Transverse colon (tissue), 4 donors: ENCODE data around the gene GADD45A. TPM values are rescaled to one million over a fixed set of nuclear protein-coding genes. Genes with fewer than 3 reads are reported as not detected.

ENCODE experiments used
- DNase-seq: peaks from one replicate; pipeline ENCODE4 v3.0.0-alpha.2; 2019
- H3K27ac ChIP-seq, 4 donors: fragments of 200-600 bp; sonication (generic); 2 replicates each; pipeline ENCODE4 v1.5.1; 2016 to 2018; ENCODE audit warnings: inconsistent platforms in 4 of 4
- H3K27me3 ChIP-seq: fragments of 200-600 bp; sonication (generic); 2 replicates; pipeline ENCODE4 v1.5.1; 2017; ENCODE audit warnings: inconsistent platforms
- H3K36me3 ChIP-seq, 4 donors: fragments of 200-600 bp; sonication (generic); 2 replicates each; pipeline ENCODE4 v1.5.1; 2017 to 2019; ENCODE audit warnings: inconsistent platforms in 4 of 4
- H3K4me1 ChIP-seq, 4 donors: fragments of 200-600 bp; sonication (generic); 2 replicates each; pipeline ENCODE4 v1.5.1; 2017 to 2020; ENCODE audit warnings: inconsistent platforms in 4 of 4
- H3K4me3 ChIP-seq, 4 donors: fragments of 200-600 bp; sonication (generic); 1 replicate in 1 of 4; 2 replicates in 3 of 4; pipeline versions ENCODE4 v1.5.1 to v1.6.1; 2017 to 2019; ENCODE audit warnings: inconsistent platforms in 4 of 4
- H3K9me3 ChIP-seq, 2 donors: fragments of 200-600 bp; sonication (generic); 2 replicates each; pipeline ENCODE4 v1.5.1; 2017 to 2019; ENCODE audit warnings: inconsistent platforms in 2 of 2
- CTCF ChIP-seq, 5 experiments: fragments of 200-600 bp in 3 of 5; fragments of 450-650 bp in 2 of 5; sonication (generic) in 3 of 5; IDR thresholded peaks; 1 replicate in 2 of 5; 2 replicates in 3 of 5; pipeline ENCODE4 v1.5.1; 2016 to 2017; ENCODE audit warnings: antibody characterized with exemption in 5 of 5, inconsistent platforms in 3 of 5, mild to moderate bottlenecking in 2 of 5, moderate library complexity in 1 of 5
- EP300 ChIP-seq: sonication (generic); formaldehyde crosslinking; IDR thresholded peaks from one replicate; pipeline ENCODE4 v1.6.1; 2017; ENCODE audit warnings: antibody characterized with exemption, low read depth
- POLR2A ChIP-seq: fragments of 450-650 bp; IDR thresholded peaks from one replicate; pipeline ENCODE4 v1.6.1; 2016; ENCODE audit warnings: antibody characterized with exemption, mild to moderate bottlenecking, moderate library complexity
- POLR2AphosphoS5 ChIP-seq, 3 donors: sonication (generic); formaldehyde crosslinking; IDR thresholded peaks; one replicate each; pipeline ENCODE4 v1.6.1; 2016; ENCODE audit warnings: antibody characterized with exemption in 3 of 3
- WGBS, 2 donors: methylation state at CpG; one replicate each; pipeline ENCODE4 v1.1.5; 2018; ENCODE audit warnings: low coverage in 1 of 2; 5-methylcytosine and 5-hydroxymethylcytosine counted together
- in situ Hi-C, 4 donors: fragments of 200-750 bp; cut with MboI; loops; one replicate each; pipeline versions ENCODE4 v1.15.0 to v1.15.1; 2017; ENCODE audit warnings: low sequenced_read_pairs in 3 of 4, low pct_ligation_motif_present in 1 of 4, low pct_unique_long_range_greater_than_20kb in 1 of 4
- intact Hi-C: fragments of 100-400 bp; cut with DNase I; formaldehyde crosslinking; loops from one replicate; pipeline ENCODE4 v1.15.1; 2023; ENCODE audit warnings: low total_unique reads
- small RNA-seq, 4 donors: library from RNA; depleted of rRNA; stranded (forward); fragments of <200 nt; gene quantifications; one replicate each; pipeline ENCODE3, GENCODE V24; 2016
- total RNA-seq, 4 donors: library from RNA; depleted of rRNA; stranded (reverse); fragments of >200 nt; gene quantifications; one replicate each; pipeline ENCODE4 v1.1.0, GENCODE V29; 2016

The GADD45A gene
- total RNA-seq, 4 donors from 2014 or later, result 2.0 to 79.7 (median 69.9) TPM

- in situ Hi-C loops, result loop anchor here in 1 of 4 donors (10.0 kb wide), 1 partner anchor 50 kb away; the partner anchor contains the start of gene GADD45A
- Histone ChIP-seq H3K9me3 (no peaks in the 10 kb centered on the region), H3K27ac (peak overlapping the region; percentile 77 to 83 (median 78)), H3K36me3 (no peaks in the 10 kb centered on the region), H3K4me1 (peaks cover 14 to 63% (median 21%) of the 10 kb centered on the region in 4 donors), H3K27me3 (no peaks in the 10 kb centered on the region), H3K4me3 (no peak overlapping the region)
- TF ChIP-seq EP300 (no peak), POLR2AphosphoS5 (IDR thresholded peaks at IDR 0.05) (no peak), POLR2A (no peak), CTCF (IDR thresholded peaks at IDR 0.05) (no peak)
- WGBS, 2 donors, result 69 to 83% methylated on average over 1 to 3 of the region's 3 CpGs
- no peak for DNase-seq
- intact Hi-C loops, result no loop called here
These were observed 50.2 kb downstream of the GADD45A start for GRCh38 chr1:67735206-67735605.

GRCh38 chr1:67735806-67736627 is 51.0 kb downstream of the GADD45A start:
- H3K36me3 ChIP-seq, result no peaks in the 10 kb centered on the region
- 15 to 63% methylated on average over 1 to 11 of the region's 11 CpGs for WGBS, 2 donors
- H3K4me1 ChIP-seq, result peaks cover 19 to 71% (median 26%) of the 10 kb centered on the region in 4 donors
- peak overlapping the region; percentile 77 to 83 (median 78) for H3K27ac ChIP-seq
- intact Hi-C loops (no loop called here), in situ Hi-C loops (loop anchor here in 1 of 4 donors (10.0 kb wide), 1 partner anchor 51 kb away; the partner anchor contains the start of gene GADD45A)
- no peaks in the 10 kb centered on the region for H3K9me3 ChIP-seq
- DNase-seq, result peak; percentile 78
- H3K4me3 ChIP-seq, result peak overlapping the region in 1 of 4 donors; percentile 20
- TF ChIP-seq POLR2AphosphoS5 (IDR thresholded peaks at IDR 0.05) (peak in 2 of 3 donors; percentile 51 to 76), POLR2A (peak; percentile 52), EP300 (no peak)
- no peaks in the 10 kb centered on the region for H3K27me3 ChIP-seq

- WGBS, 2 donors, result 88 to 90% methylated on average over 1 to 3 of the region's 3 CpGs
- in situ Hi-C loops, result loop anchor here in 1 of 4 donors (10.0 kb wide), 1 partner anchor 52 kb away; the partner anchor contains the start of gene GADD45A
- DNase-seq, result no peak
- H3K36me3 ChIP-seq, result no peaks in the 10 kb centered on the region
- peaks cover 19 to 78% (median 29%) of the 10 kb centered on the region in 4 donors for H3K4me1 ChIP-seq
- H3K4me3 ChIP-seq, result no peak overlapping the region
- H3K27ac ChIP-seq, result peak overlapping the region; percentile 77 to 83 (median 78)
- intact Hi-C loops, result no loop called here
- no peaks in the 10 kb centered on the region for H3K27me3 ChIP-seq
- no peaks in the 10 kb centered on the region for H3K9me3 ChIP-seq
- no peak for TF ChIP-seq POLR2A
- no peak for TF ChIP-seq POLR2AphosphoS5 (IDR thresholded peaks at IDR 0.05)
- no peak for TF ChIP-seq CTCF (IDR thresholded peaks at IDR 0.05)
- TF ChIP-seq EP300, result no peak
These were observed 51.7 kb downstream of the GADD45A start for GRCh38 chr1:67736750-67737149.

GRCh38 chr1:67737875-67738274 is 52.9 kb downstream of the GADD45A start:
- no peak for DNase-seq
- peaks cover 19 to 74% (median 29%) of the 10 kb centered on the region in 4 donors for H3K4me1 ChIP-seq
- intact Hi-C loops (no loop called here), in situ Hi-C loops (loop anchor here in 1 of 4 donors (10.0 kb wide), 1 partner anchor 53 kb away; the partner anchor contains the start of gene GADD45A)
- TF ChIP-seq POLR2A, result no peak
- no peak for TF ChIP-seq EP300
- H3K36me3 ChIP-seq, result no peaks in the 10 kb centered on the region
- WGBS, 2 donors, result 94 to 95% methylated on average over 3 of the region's 3 CpGs
- no peaks in the 10 kb centered on the region for H3K9me3 ChIP-seq
- no peak overlapping the region for H3K4me3 ChIP-seq
- peak overlapping the region in 1 of 4 donors; percentile 77 for H3K27ac ChIP-seq
- H3K27me3 ChIP-seq, result no peaks in the 10 kb centered on the region

Small RNA genes within 50 kb of the gene (small RNA-seq; reads per million reads assigned to genes)
- gene RN7SL392P, result 0 reads per million in 4 donors

Other genes with a start within 250 kb of the GADD45A start
- 100 to 1,000 TPM in 2 of 4 donors, 10 to 100 TPM in 2; 19.1 to 180 (median 112) TPM for gene GNG12, start 148.3 kb downstream of the GADD45A start, total RNA-seq